GM12873 (cell line): ENCODE results near the gene NR2F1.

Experiments
- CTCF ChIP-seq: IDR thresholded peaks from 2 replicates; pipeline ENCODE4 v1.5.1; 2012; ENCODE audit warnings: low read depth, mild to moderate bottlenecking, moderate library complexity, low read length, control low read depth; ENCODE audit not compliant: insufficient read depth; ENCODE audit errors: missing control alignments

NR2F1 gene

GRCh38 chr5:93589829-93590215 is 6.8 kb downstream of the NR2F1 start:
- no peak for TF ChIP-seq CTCF

- no peak for TF ChIP-seq CTCF
Observed at GRCh38 chr5:93590493-93590892, 7.5 kb downstream of the NR2F1 start.

GRCh38 chr5:93591323-93591945 is 8.4 kb downstream of the NR2F1 start:
- TF ChIP-seq CTCF: no peak

GRCh38 chr5:93592883-93593282 is 9.9 kb downstream of the NR2F1 start:
- no peak for TF ChIP-seq CTCF

- TF ChIP-seq CTCF: no peak
Observed at GRCh38 chr5:93593476-93594131, 10.6 kb downstream of the NR2F1 start.

- no peak for TF ChIP-seq CTCF
Observed at GRCh38 chr5:93594591-93595419, 11.8 kb downstream of the NR2F1 start.
